GM08714 (cell line): ENCODE measurements around the gene TRPM5.

Source experiments
- H3K4me3 ChIP-seq: fragments of 200-500 bp; sonication (Bioruptor generic); 2 replicates; pipeline ENCODE4 v1.5.1; 2014; ENCODE audit warnings: mild to moderate bottlenecking, low read length, inconsistent platforms
- ZNF274 ChIP-seq: IDR thresholded peaks from 2 replicates; pipeline ENCODE4 v1.6.1; 2012; ENCODE audit warnings: mild to moderate bottlenecking, low read depth, low read length

The TRPM5 gene

DNA sequence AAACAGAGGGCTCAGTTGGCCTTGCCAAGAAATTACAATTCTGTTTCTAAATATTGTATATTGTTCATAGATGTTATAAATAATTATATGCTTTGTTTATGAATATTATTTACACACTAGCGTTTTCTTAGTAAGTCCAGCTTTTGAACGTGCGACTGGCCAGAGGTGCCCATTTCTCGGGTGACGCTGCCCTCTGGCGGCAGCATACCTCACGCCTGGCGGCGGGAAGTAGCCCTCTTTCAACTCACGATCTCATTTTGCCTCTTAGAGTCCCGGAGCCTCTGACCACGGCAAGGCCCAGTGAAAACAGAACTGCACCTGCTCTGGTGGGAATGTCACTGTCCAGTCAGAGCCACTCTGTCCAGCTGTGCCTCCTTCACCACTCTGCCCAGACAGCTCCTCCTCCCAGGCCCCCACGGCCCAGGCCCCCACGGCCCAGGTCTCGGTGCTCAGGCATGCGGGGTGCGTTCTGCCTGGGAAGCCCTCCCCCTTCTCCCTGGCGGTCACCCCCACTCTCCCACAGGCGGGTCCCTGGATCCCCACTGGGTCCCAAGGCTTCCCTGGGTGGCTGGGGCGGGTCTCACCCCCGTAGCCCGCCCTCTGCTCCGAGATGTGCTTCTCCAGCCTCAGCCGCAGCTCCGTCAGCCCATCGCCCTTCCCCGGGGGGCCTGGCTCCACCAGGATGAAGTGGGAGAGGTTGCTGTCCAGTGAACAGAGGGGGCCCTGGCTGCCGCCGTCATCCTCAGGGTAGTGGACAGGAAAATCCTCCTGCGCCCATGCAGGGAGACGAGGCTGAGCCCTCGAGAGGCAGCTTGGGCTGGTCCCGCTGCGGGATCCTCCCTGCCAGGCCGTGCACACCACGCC, 24.4 kb downstream of the TRPM5 start:
- no peak overlapping the region for H3K4me3 ChIP-seq
- no peak for TF ChIP-seq ZNF274

DNA sequence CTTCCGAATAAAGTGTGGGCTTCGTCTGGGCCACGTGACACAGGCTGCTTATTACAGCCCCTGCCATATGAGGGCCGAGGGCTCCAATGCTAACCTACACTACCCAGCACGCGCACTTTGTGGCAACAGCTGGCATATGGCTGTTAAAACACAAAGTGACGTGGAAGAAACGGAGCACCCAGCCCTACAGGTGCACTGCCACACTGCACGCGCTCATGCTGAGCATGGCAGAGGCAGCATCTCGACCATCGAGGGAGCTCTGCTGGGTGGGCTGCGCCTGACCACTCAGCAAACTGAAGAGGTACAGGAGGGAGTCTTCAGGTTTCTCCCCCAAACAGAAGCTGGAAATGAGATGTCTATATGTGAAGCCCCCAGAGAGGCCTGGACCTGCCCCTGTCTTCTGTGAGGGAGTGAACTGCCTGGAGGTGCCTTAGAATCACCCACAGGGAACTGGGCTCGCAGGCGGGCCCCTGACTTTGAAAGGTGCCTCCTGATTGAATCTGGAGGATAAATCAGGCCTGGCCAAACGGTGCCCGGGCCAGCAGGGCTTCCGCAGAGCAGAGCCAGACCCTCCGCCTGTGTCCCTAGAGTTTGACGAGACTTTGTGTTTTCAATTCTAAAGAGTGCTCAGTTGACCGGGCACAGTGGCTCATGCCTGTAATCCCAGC, 25.5 kb downstream of the TRPM5 start:
- H3K4me3 ChIP-seq = no peak overlapping the region
- no peak for TF ChIP-seq ZNF274

DNA sequence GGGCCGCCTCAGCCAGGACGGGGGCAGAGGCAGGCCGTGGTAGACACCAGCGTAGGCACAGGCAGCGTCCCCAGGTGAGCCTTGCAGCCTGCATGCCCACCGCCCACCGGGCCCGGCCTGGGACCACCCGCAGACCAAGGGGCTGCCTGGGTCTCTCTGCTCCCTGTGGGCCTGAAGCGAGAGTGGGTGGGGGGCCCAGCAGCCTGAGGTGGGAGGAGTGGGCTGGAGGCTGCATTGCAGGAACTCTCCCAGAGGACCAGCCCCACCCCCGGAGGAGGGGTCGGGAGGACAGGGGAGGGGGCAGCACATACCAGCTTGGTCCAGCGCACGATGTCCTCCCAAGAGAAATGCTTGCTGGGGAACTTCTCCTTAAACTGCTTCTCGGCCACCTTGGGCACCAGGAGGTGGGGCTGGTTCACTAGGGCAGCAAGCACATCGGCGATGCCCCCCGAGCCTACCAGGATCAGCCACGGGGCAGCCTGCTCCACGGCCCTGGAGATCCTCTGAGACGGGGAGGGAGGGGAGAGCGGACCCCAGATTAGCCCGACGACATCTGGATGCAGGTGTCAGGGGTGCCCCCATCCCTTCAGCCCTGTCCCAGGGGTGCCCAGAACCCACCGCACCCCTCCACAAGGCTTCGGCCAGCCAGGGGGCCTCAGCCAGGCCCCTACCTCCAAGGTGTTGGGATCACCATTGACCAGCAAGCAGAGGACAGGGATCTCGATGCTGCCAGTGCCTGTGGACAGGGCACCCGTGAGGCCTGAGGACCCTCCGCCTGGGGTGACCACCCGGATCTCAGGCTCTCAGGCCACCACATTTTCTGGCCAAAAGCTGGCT, 26.2 kb downstream of the TRPM5 start:
- no peak for TF ChIP-seq ZNF274
- no peak overlapping the region for H3K4me3 ChIP-seq

DNA sequence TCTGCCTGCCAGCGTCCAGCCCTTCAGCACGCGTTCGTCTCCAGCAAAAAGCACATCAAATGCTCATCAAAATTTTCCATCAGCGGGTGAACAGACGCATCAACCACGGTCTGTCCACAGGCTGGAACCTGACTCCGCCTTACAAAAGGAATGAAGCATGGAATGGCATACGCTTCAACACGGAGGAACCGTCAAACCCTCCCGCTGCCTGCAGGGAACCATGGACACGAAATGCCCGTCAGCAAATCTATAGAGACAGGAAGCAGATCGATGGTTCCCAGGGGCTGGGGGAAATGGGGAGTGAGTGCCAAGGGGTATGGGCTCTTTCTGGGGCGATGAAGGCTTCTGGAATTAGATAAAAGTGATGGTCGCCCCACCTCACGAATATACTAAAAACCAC, 27.5 kb downstream of the TRPM5 start:
- H3K4me3 ChIP-seq = no peak overlapping the region
- TF ChIP-seq ZNF274 = no peak

DNA sequence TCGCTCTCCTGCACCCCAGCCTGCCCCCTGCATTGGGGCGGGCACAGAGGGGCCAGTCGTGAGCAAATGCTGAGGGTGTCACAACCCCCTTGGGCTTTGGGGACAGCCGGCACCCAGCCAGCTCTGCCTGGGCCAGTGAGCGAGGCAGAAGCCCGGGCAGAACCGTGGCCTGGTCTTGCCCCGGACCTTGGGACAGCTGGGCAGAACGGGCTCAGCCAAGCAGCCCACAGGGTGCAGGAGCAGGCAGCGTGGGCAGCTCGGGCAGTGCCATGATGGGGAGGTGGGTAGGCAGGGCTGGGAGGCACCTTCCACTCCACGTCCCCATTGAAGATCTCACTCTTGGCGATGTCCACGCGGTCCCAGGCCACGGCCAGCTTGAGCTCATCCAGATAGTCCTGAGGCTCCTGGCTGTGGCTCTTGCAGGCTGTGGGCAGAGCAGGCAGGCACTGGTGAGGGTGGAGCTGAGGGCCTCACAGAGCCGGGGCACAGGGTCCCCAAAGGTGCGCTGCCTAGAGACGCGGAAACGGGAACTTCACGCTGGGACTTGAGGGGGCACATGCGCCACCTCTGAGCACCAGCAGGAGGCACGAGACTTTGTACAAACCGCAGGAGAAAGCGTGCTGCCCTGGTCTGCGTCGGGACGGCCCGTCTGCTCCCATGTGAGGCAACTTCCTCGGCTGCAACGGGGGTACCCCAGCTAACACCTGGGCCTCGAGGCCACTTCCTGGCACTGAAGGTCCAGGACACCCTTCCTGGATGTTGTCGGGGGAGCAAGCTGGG, 28.5 kb downstream of the TRPM5 start:
- TF ChIP-seq ZNF274 = no peak
- no peak overlapping the region for H3K4me3 ChIP-seq

DNA sequence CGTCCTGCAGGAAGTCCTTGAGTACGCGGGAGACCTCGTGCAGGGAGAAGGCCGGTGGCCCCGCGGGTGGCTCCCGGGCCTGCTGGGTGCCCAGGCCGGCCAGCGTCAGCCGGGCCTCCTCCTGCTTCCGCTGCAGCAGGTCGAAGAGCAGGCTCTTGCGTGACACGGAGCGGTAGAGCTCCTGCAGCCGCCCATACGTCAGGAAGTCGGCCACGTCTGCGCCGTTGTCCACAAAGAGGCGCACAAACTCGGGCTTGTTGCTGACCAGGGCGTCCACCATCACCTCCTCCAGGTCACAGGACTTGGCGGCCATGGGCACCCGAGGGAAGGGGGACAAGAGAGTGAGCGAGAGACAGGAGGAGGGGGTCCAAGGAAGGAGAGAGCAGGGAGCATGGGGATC, 29.1 kb downstream of the TRPM5 start:
- H3K4me3 ChIP-seq = no peak overlapping the region
- TF ChIP-seq ZNF274 = no peak

DNA sequence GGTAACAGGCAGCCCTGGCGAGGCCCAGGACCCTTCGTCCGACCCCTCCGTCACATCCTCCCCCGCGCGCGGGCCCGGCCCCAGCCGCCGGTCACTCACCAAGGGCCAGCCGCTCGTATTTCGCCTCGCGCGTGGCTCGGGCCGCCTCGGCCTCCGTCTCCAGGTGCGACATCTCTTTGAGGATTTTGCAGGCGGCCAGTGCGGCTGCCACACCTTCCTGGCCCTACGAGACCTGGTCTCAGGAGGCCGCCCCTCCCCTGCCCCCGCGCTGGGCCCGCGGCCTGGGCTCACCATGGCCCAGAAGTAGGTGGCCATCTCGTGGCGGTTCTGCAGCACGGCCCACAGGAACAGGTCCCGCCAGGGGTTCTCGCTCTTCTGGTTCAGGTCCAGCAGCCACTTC, 29.7 kb downstream of the TRPM5 start:
- no peak for TF ChIP-seq ZNF274
- H3K4me3 ChIP-seq = no peak overlapping the region

DNA sequence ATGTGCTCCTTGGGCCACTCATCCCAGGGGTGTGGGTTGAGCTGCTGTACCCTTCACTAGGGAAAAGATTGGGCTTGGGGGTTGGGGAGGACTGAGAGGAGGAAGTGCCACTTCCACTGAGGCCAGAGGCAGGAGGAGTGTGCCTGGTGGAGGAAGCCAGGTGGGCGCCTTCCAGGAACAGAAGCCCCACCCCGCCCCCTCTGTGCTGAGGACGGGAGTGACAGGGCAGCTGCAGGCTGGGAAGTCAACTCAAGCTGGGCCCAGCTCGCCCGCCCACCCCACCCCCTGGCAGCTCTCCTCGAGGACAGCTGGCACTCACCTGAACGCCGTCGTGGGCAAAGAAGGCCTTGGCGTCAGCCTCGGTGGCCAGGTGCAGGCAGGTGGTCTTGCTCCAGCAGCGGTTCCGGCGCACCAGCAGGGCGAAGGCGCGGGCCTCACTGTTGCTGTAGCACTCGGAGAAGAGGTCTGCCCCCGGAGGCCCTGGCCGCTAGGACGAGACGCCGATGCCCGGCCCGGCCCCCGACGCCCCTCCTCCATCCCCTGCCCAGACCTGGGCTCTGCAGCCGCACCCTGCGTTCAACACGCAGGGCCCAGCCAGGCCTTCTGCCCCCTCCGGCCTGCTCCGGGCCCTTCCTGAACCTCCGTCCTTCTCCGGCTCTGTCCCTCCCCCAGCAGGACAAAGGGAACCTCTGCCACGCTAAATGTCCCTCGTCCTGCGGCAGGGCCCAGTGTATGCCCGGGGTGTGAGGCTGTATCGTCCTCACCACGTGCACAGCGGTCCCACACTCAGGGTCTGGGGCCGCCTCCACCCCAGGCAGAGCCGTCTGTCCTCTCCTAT, 30.4 kb downstream of the TRPM5 start:
- no peak overlapping the region for H3K4me3 ChIP-seq
- TF ChIP-seq ZNF274 = no peak

DNA sequence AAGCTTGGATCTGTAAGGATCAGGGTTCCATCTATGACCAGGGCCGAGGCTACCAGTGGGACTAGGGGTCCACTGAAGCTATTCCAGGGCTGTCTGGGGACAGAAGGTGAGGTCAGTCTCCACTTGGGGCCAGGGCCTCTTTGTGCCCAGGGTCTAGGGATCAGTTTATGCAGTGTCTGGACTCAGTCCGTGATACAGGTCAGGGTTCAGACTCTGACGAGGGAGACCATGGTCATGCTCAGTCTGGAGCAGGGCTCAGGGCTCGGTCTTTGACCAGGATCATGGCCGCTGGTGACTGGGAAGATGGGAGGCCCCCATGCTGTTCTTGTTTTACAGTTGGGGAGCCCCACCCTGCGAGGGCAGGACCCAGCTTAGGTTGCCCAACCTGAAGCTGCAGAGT, 32.0 kb downstream of the TRPM5 start:
- no peak for TF ChIP-seq ZNF274
- H3K4me3 ChIP-seq = no peak overlapping the region

DNA sequence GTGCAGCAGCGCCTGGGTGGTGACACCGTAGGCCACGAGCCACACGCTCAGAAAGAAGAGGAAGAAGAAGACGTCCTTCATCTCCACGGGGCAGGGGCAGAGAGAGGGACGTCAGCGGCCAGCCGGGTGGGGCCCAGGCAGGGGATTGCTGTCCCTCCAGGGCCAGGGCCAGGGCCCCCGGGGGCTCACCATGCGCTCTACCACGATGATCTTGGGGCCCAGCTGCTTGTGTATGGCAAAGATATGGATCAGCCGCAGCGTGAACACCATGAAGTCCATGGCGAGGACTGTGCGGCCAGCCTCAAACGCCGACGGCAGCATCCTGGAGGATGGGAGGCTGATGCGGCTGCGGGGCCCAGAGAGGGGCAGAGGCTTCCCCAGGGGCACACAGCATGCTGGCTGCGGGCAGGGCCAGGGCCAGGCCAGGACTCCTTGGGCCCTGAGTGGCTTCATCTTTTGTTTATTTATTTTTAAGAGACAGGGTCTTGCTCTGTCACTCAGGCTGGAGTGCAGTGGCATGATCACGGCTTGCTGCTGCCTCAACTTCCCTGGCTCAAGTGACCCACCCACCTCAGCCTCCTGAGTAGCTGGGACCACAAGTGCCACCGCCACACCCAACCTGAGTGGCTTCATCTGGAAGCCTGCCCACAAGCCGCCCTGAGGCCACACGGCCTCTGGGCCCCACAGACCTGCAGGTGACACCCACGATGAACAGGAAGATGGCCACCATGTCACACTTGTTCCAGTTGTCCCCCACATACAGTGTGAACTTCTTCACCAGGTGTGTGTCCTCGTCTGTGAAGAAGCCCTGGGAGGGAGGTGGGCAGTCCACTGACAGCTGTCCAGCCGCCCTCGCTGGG, 32.6 kb downstream of the TRPM5 start:
- no peak for TF ChIP-seq ZNF274
- H3K4me3 ChIP-seq = no peak overlapping the region

DNA sequence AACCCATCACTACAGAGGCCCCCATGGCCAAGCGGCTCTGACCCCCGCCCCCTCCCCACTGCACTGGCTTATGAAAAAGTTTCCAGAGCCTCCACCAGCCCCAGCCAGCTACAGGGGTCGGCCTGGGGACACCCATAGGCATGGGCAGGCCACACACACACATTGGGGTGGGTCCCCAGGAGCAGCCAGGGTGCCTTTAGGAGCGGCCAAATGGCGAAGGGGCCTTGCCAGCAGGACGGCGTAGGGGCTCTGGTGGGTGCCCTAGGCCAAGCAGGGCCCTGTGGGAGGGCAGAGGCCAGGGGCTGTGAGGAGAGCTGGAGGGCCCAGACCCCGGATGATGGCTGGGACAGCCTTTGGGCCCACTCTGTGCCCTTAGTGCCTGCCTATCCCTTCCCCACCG, 33.7 kb downstream of the TRPM5 start:
- no peak for TF ChIP-seq ZNF274
- H3K4me3 ChIP-seq = no peak overlapping the region

DNA sequence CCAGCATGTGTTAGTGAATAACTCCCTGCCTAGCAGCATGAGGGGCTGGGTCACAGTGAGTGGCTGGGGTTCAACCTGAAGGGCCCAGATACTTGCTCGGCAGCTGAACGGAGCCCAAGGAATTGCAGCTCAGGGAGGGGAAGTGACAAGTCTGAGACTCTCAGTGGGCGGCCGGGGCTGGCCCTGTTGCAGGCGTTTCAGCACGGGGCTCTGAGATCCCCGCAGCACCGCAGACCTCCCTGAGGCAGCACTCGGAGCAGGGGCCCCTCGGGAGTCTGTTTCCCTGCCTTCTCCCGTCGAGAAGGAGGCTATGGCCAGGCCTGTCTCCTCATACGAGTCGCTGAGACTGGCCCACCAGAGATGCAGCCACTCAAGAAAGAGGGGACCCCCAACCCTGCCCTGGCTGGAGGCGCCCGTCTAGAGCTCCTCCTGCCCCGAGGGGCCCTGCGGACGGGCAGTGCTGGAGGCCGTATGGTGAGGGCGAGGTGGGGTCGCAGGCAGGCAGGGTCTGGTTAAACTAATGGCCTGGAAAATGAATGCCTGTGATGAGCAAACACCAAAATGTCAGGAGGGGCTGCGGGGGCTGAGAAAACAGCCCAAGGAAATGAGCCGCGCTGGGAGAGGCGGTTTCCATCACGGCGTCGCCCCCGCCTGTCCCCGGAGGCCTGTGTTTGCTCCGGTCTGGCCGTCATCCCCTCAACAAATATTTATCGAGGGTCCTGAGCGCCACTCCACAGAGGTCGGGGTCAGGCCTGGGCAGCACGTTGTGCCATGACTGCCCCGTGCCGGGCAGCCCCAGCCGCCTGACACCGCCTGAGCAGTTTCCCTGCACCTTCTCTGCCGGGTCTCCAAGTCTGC, 34.5 kb downstream of the TRPM5 start:
- no peak overlapping the region for H3K4me3 ChIP-seq
- TF ChIP-seq ZNF274 = no peak
